ENCODE data around the gene NXPH4.
A peak's percentile ranks its signal among the peaks of the same experiment; 100 is the strongest.

NXPH4 gene

GRCh38 chr12:57188090-57188425 is 28.5 kb upstream of the NXPH4 start:
- H4K8ac ChIP-seq (ENCODE audit: low read depth, low read length), result no peak overlapping the region
- H3K14ac ChIP-seq (ENCODE audit: low read length), result no peak overlapping the region
- no peak overlapping the region for H3K23ac ChIP-seq (ENCODE audit: low read length)
- no peaks in the 10 kb centered on the region for H3K79me1 ChIP-seq (ENCODE audit: low read length)
- no peak overlapping the region for H2BK12ac ChIP-seq (ENCODE audit: low read length)
- H3K36me3 ChIP-seq (ENCODE audit: control insufficient read depth in 1 of 2, insufficient read depth in 2 of 2, low read length in 2 of 2), result peaks cover 99 to 100% of the 10 kb centered on the region in 2 experiments
- H3K4me2 ChIP-seq (ENCODE audit: low read length), result no peak overlapping the region
- H3K27me3 ChIP-seq (ENCODE audit: insufficient read depth, low read length), result no peaks in the 10 kb centered on the region
- no peak overlapping the region for H2AK5ac ChIP-seq (ENCODE audit: low read length)
- no peak overlapping the region for H3K9ac ChIP-seq (ENCODE audit: low read length)
- no peaks in the 10 kb centered on the region for H3K4me1 ChIP-seq (ENCODE audit: control insufficient read depth in 1 of 2, insufficient read depth in 2 of 2, low read length in 2 of 2)
- H3K79me2 ChIP-seq (ENCODE audit: control insufficient read depth, insufficient read depth, low read length, poor library complexity), result no peaks in the 10 kb centered on the region
- H2BK120ac ChIP-seq (ENCODE audit: insufficient read depth, low read length, poor library complexity), result no peak overlapping the region
- no peak overlapping the region for H3K4ac ChIP-seq (ENCODE audit: low read depth, low read length)
- WGBS (ENCODE audit: extremely low coverage, insufficient coverage, insufficient read length), result no CpG with 5 or more reads among the region's 8 CpGs
- peak; percentile 94 to 97 for DNase-seq
- no peak overlapping the region for H3K4me3 ChIP-seq (ENCODE audit: low read depth, low read length)
- H2BK5ac ChIP-seq (ENCODE audit: low read depth, low read length, poor library complexity), result no peak overlapping the region
- H4K12ac ChIP-seq (ENCODE audit: low read depth, low read length), result no peak overlapping the region
- H4K91ac ChIP-seq (ENCODE audit: low read depth, low read length), result no peak overlapping the region
- no peak overlapping the region for H3K18ac ChIP-seq (ENCODE audit: low read length)
- H3K27ac ChIP-seq (ENCODE audit: low read depth, low read length), result no peak overlapping the region
- no peak overlapping the region for H2AFZ ChIP-seq (ENCODE audit: insufficient read depth, low read length, poor library complexity)
- peaks cover 10% of the 10 kb centered on the region for H3K9me3 ChIP-seq (ENCODE audit: insufficient read depth, low read depth, low read length)

GRCh38 chr12:57190037-57190436 is 26.6 kb upstream of the NXPH4 start:
- Histone ChIP-seq H2BK120ac (ENCODE audit: insufficient read depth, low read length, poor library complexity) (no peak overlapping the region), H3K9ac (ENCODE audit: low read length) (no peak overlapping the region), H3K79me1 (ENCODE audit: low read length) (no peaks in the 10 kb centered on the region), H3K36me3 (ENCODE audit: control insufficient read depth in 1 of 2, insufficient read depth in 2 of 2, low read length in 2 of 2) (peaks cover 99 to 100% of the 10 kb centered on the region in 2 experiments), H3K14ac (ENCODE audit: low read length) (no peak overlapping the region), H4K91ac (ENCODE audit: low read depth, low read length) (no peak overlapping the region), H3K4me2 (ENCODE audit: low read length) (no peak overlapping the region), H2BK5ac (ENCODE audit: low read depth, low read length, poor library complexity) (no peak overlapping the region), H2BK12ac (ENCODE audit: low read length) (no peak overlapping the region), H3K23ac (ENCODE audit: low read length) (no peak overlapping the region), H2AK5ac (ENCODE audit: low read length) (no peak overlapping the region), H3K4ac (ENCODE audit: low read depth, low read length) (no peak overlapping the region), H3K4me3 (ENCODE audit: low read depth, low read length) (no peak overlapping the region), H3K79me2 (ENCODE audit: control insufficient read depth, insufficient read depth, low read length, poor library complexity) (no peaks in the 10 kb centered on the region), H3K27me3 (ENCODE audit: insufficient read depth, low read length) (no peaks in the 10 kb centered on the region), H3K4me1 (ENCODE audit: control insufficient read depth in 1 of 2, insufficient read depth in 2 of 2, low read length in 2 of 2) (no peaks in the 10 kb centered on the region), H3K18ac (ENCODE audit: low read length) (no peak overlapping the region), H3K27ac (ENCODE audit: low read depth, low read length) (no peak overlapping the region), H2AFZ (ENCODE audit: insufficient read depth, low read length, poor library complexity) (no peak overlapping the region), H4K8ac (ENCODE audit: low read depth, low read length) (no peak overlapping the region), H4K12ac (ENCODE audit: low read depth, low read length) (no peak overlapping the region), H3K9me3 (ENCODE audit: insufficient read depth, low read depth, low read length) (peaks cover 9% of the 10 kb centered on the region)
- no peak for DNase-seq
- no CpG with 5 or more reads among the region's 6 CpGs for WGBS (ENCODE audit: extremely low coverage, insufficient coverage, insufficient read length)

- Histone ChIP-seq H3K79me1 (ENCODE audit: low read length) (no peaks in the 10 kb centered on the region), H4K91ac (ENCODE audit: low read depth, low read length) (no peak overlapping the region), H3K4me2 (ENCODE audit: low read length) (no peak overlapping the region), H2BK120ac (ENCODE audit: insufficient read depth, low read length, poor library complexity) (no peak overlapping the region), H3K9ac (ENCODE audit: low read length) (no peak overlapping the region), H2BK5ac (ENCODE audit: low read depth, low read length, poor library complexity) (no peak overlapping the region), H3K27ac (ENCODE audit: low read depth, low read length) (no peak overlapping the region), H3K79me2 (ENCODE audit: control insufficient read depth, insufficient read depth, low read length, poor library complexity) (no peaks in the 10 kb centered on the region), H2AK5ac (ENCODE audit: low read length) (no peak overlapping the region), H3K4me1 (ENCODE audit: control insufficient read depth in 1 of 2, insufficient read depth in 2 of 2, low read length in 2 of 2) (no peaks in the 10 kb centered on the region), H3K36me3 (ENCODE audit: control insufficient read depth in 1 of 2, insufficient read depth in 2 of 2, low read length in 2 of 2) (peaks cover 99 to 100% of the 10 kb centered on the region in 2 experiments), H4K8ac (ENCODE audit: low read depth, low read length) (no peak overlapping the region), H3K4ac (ENCODE audit: low read depth, low read length) (no peak overlapping the region), H2AFZ (ENCODE audit: insufficient read depth, low read length, poor library complexity) (no peak overlapping the region), H3K27me3 (ENCODE audit: insufficient read depth, low read length) (no peaks in the 10 kb centered on the region), H3K14ac (ENCODE audit: low read length) (no peak overlapping the region), H2BK12ac (ENCODE audit: low read length) (no peak overlapping the region), H3K4me3 (ENCODE audit: low read depth, low read length) (no peak overlapping the region), H4K12ac (ENCODE audit: low read depth, low read length) (no peak overlapping the region), H3K9me3 (ENCODE audit: insufficient read depth, low read depth, low read length) (peaks cover 9% of the 10 kb centered on the region), H3K18ac (ENCODE audit: low read length) (no peak overlapping the region), H3K23ac (ENCODE audit: low read length) (no peak overlapping the region)
- no peak for DNase-seq
- WGBS (ENCODE audit: extremely low coverage, insufficient coverage, insufficient read length), result no CpG with 5 or more reads among the region's 23 CpGs
Measured at GRCh38 chr12:57190821-57191220, 25.8 kb upstream of the NXPH4 start.

- Histone ChIP-seq H3K4me2 (ENCODE audit: low read length) (no peak overlapping the region), H3K18ac (ENCODE audit: low read length) (no peak overlapping the region)
- 100% methylated on average over 2 of the region's 11 CpGs for WGBS (ENCODE audit: extremely low coverage, insufficient coverage, insufficient read length)
Measured at GRCh38 chr12:57191410-57191809, 25.2 kb upstream of the NXPH4 start.

More at GRCh38 chr12:57191410-57191809, 25.2 kb upstream of the NXPH4 start:
- Histone ChIP-seq H3K4me1 (ENCODE audit: control insufficient read depth in 1 of 2, insufficient read depth in 2 of 2, low read length in 2 of 2) (no peaks in the 10 kb centered on the region), H3K14ac (ENCODE audit: low read length) (no peak overlapping the region), H2BK5ac (ENCODE audit: low read depth, low read length, poor library complexity) (no peak overlapping the region), H3K23ac (ENCODE audit: low read length) (no peak overlapping the region), H3K4me3 (ENCODE audit: low read depth, low read length) (peak overlapping the region; percentile 59), H3K27ac (ENCODE audit: low read depth, low read length) (no peak overlapping the region), H2AFZ (ENCODE audit: insufficient read depth, low read length, poor library complexity) (no peak overlapping the region), H2AK5ac (ENCODE audit: low read length) (no peak overlapping the region), H2BK120ac (ENCODE audit: insufficient read depth, low read length, poor library complexity) (no peak overlapping the region), H4K12ac (ENCODE audit: low read depth, low read length) (no peak overlapping the region), H3K79me2 (ENCODE audit: control insufficient read depth, insufficient read depth, low read length, poor library complexity) (no peaks in the 10 kb centered on the region), H3K9me3 (ENCODE audit: insufficient read depth, low read depth, low read length) (peaks cover 9% of the 10 kb centered on the region), H3K79me1 (ENCODE audit: low read length) (no peaks in the 10 kb centered on the region), H4K91ac (ENCODE audit: low read depth, low read length) (no peak overlapping the region), H3K4ac (ENCODE audit: low read depth, low read length) (no peak overlapping the region), H3K27me3 (ENCODE audit: insufficient read depth, low read length) (no peaks in the 10 kb centered on the region), H3K36me3 (ENCODE audit: control insufficient read depth in 1 of 2, insufficient read depth in 2 of 2, low read length in 2 of 2) (peaks cover 99 to 100% of the 10 kb centered on the region in 2 experiments), H4K8ac (ENCODE audit: low read depth, low read length) (no peak overlapping the region), H3K9ac (ENCODE audit: low read length) (no peak overlapping the region), H2BK12ac (ENCODE audit: low read length) (no peak overlapping the region)
- no peak for DNase-seq
